Endothelial cell (in vitro differentiated cells): ENCODE results near the gene CIAPIN1. TPM values are rescaled to one million over a fixed set of nuclear protein-coding genes. Genes with fewer than 3 reads are reported as not detected.

Experiments
- DNase-seq: peaks from one replicate; pipeline ENCODE4 v3.0.0; 2021; ENCODE audit warnings: low spot score
- H3K27ac Mint-ChIP-seq: one replicate; pipeline ENCODE4 v1.8.0; 2021; ENCODE audit warnings: mixed read lengths, inconsistent platforms; ENCODE audit not compliant: unreplicated experiment
- H3K27me3 Mint-ChIP-seq: one replicate; pipeline ENCODE4 v1.8.0; 2021; ENCODE audit warnings: mild to moderate bottlenecking, moderate library complexity, mixed read lengths, inconsistent platforms; ENCODE audit not compliant: unreplicated experiment
- H3K36me3 Mint-ChIP-seq: one replicate; pipeline ENCODE4 v1.8.0; 2021; ENCODE audit warnings: mild to moderate bottlenecking, low read depth, mixed read lengths, inconsistent platforms; ENCODE audit not compliant: unreplicated experiment
- H3K4me1 Mint-ChIP-seq: one replicate; pipeline ENCODE4 v1.8.0; 2021; ENCODE audit warnings: mild to moderate bottlenecking, mixed read lengths, inconsistent platforms; ENCODE audit not compliant: unreplicated experiment
- H3K4me3 Mint-ChIP-seq: one replicate; pipeline ENCODE4 v1.8.0; 2021; ENCODE audit warnings: mild to moderate bottlenecking, mixed read lengths, inconsistent platforms; ENCODE audit not compliant: unreplicated experiment
- H3K9me3 Mint-ChIP-seq: one replicate; pipeline ENCODE4 v1.8.0; 2021; ENCODE audit warnings: mixed read lengths, inconsistent platforms; ENCODE audit not compliant: unreplicated experiment
- total RNA-seq: library from RNA; stranded (reverse); fragmentation: NEBNext Ultra II Directional; extraction: Animal tissue kit (Norgen Biotek cat#: 25700); gene quantifications from one replicate; pipeline ENCODE4 v1.2.1, GENCODE V29; 2021; ENCODE audit not compliant: unreplicated experiment
- TF ChIP-seq, protein P1 (sequence below): fragments of 200-600 bp; sonication (generic); IDR thresholded peaks from one replicate; pipeline ENCODE4 v1.5.0; 2021; ENCODE audit warnings: antibody characterized with exemption; ENCODE audit not compliant: unreplicated experiment

CIAPIN1 gene
- total RNA-seq, 1 donor from 2014 or later, result 82.6 TPM

DNA sequence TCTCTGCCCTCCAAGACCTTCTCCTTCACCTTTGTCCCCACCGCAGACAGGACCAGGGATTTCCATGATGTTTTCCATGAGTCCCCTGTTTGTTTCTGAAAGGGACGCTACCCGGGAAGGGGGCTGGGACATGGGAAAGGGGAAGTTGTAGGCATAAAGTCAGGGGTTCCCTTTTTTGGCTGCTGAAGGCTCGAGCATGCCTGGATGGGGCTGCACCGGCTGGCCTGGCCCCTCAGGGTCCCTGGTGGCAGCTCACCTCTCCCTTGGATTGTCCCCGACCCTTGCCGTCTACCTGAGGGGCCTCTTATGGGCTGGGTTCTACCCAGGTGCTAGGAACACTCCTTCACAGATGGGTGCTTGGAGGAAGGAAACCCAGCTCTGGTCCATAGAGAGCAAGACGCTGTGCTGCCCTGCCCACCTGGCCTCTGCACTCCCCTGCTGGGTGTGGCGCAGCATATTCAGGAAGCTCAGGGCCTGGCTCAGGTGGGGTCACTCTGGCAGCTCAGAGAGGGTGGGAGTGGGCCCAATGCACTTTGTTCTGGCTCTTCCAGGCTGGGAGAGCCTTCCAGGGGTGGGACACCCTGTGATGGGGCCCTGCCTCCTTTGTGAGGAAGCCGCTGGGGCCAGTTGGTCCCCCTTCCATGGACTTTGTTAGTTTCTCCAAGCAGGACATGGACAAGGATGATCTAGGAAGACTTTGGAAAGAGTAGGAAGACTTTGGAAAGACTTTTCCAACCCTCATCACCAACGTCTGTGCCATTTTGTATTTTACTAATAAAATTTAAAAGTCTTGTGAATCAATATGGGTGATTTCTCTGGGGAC is 62.7 kb downstream of the CIAPIN1 start:
- Mint-ChIP-seq H3K27ac (no peak overlapping the region), H3K27me3 (peaks cover 9% of the 10 kb centered on the region), H3K4me3 (no peak overlapping the region), H3K4me1 (peaks cover 9% of the 10 kb centered on the region), H3K36me3 (no peaks in the 10 kb centered on the region), H3K9me3 (no peaks in the 10 kb centered on the region)
- DNase-seq, result no peak
- TF ChIP-seq, protein P1, sequence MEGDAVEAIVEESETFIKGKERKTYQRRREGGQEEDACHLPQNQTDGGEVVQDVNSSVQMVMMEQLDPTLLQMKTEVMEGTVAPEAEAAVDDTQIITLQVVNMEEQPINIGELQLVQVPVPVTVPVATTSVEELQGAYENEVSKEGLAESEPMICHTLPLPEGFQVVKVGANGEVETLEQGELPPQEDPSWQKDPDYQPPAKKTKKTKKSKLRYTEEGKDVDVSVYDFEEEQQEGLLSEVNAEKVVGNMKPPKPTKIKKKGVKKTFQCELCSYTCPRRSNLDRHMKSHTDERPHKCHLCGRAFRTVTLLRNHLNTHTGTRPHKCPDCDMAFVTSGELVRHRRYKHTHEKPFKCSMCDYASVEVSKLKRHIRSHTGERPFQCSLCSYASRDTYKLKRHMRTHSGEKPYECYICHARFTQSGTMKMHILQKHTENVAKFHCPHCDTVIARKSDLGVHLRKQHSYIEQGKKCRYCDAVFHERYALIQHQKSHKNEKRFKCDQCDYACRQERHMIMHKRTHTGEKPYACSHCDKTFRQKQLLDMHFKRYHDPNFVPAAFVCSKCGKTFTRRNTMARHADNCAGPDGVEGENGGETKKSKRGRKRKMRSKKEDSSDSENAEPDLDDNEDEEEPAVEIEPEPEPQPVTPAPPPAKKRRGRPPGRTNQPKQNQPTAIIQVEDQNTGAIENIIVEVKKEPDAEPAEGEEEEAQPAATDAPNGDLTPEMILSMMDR, result no peak

DNA sequence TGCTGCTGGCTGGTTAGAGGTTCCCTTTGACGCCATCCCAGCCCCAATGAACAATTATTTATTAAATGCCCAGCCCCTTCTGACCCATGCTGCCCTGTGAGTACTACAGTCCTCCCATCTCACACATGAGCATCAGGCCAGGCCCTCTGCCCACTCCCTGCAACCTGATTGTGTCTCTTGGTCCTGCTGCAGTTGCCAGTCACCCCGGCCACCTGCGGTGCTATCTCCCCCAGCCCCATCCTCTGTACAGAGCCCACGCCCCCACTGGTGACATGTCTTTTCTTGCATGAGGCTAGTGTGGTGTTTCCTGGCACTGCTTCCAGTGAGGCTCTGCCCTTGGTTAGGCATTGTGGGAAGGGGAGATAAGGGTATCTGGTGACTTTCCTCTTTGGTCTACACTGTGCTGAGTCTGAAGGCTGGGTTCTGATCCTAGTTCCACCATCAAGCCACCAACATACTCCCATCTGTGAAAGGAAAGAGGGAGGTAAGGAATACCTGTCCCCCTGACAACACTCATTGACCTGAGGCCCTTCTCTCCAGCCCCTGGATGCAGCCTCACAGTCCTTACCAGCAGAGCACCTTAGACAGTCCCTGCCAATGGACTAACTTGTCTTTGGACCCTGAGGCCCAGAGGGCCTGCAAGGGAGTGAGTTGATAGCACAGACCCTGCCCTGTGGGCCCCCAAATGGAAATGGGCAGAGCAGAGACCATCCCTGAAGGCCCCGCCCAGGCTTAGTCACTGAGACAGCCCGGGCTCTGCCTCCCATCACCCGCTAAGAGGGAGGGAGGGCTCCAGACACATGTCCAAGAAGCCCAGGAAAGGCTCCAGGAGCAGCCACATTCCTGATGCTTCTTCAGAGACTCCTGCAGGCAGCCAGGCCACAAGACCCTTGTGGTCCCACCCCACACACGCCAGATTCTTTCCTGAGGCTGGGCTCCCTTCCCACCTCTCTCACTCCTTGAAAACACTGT is 63.6 kb downstream of the CIAPIN1 start:
- Mint-ChIP-seq H3K4me3 (no peak overlapping the region), H3K27me3 (peaks cover 8% of the 10 kb centered on the region), H3K4me1 (peaks cover 9% of the 10 kb centered on the region), H3K36me3 (no peaks in the 10 kb centered on the region), H3K27ac (peak overlapping the region; percentile 30), H3K9me3 (no peaks in the 10 kb centered on the region)
- DNase-seq, result no peak
- TF ChIP-seq, protein P1, result no peak

DNA sequence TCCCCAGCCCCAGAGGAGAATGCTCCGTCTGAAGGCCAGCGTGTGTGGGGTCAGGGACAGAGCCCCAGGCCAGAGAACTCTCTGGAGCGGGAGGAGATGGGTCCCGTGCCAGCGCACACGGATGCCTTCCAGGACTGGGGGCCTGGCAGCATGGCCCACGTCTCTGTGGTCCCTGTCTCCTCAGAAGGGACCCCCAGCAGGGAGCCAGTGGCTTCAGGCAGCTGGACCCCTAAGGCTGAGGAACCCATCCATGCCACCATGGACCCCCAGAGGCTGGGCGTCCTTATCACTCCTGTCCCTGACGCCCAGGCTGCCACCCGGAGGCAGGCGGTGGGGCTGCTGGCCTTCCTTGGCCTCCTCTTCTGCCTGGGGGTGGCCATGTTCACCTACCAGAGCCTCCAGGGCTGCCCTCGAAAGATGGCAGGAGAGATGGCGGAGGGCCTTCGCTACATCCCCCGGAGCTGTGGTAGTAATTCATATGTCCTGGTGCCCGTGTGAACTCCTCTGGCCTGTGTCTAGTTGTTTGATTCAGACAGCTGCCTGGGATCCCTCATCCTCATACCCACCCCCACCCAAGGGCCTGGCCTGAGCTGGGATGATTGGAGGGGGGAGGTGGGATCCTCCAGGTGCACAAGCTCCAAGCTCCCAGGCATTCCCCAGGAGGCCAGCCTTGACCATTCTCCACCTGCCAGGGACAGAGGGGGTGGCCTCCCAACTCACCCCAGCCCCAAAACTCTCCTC is 64.5 kb downstream of the CIAPIN1 start:
- H3K4me3 Mint-ChIP-seq, result no peak overlapping the region
- peaks cover 12% of the 10 kb centered on the region for H3K4me1 Mint-ChIP-seq
- no peak for DNase-seq
- peaks cover 5% of the 10 kb centered on the region for H3K27me3 Mint-ChIP-seq
- no peaks in the 10 kb centered on the region for H3K36me3 Mint-ChIP-seq
- peak overlapping the region; percentile 30 for H3K27ac Mint-ChIP-seq
- TF ChIP-seq, protein P1, result no peak
- H3K9me3 Mint-ChIP-seq, result no peaks in the 10 kb centered on the region

DNA sequence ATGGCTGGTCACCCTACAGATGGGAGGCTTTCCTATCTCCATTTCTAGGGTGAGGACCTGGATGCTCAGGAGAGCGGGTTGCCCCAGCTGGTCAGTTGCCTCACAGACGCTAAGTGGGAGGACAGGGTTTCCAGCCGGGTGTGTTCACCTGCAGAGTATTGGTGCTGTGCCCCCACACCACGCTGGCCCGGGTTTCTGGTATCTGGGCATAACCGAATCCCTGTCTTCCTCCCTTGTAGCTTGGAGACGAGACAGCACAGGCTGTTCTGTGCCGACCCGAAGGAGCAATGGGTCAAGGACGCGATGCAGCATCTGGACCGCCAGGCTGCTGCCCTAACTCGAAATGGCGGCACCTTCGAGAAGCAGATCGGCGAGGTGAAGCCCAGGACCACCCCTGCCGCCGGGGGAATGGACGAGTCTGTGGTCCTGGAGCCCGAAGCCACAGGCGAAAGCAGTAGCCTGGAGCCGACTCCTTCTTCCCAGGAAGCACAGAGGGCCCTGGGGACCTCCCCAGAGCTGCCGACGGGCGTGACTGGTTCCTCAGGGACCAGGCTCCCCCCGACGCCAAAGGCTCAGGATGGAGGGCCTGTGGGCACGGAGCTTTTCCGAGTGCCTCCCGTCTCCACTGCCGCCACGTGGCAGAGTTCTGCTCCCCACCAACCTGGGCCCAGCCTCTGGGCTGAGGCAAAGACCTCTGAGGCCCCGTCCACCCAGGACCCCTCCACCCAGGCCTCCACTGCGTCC is 65.2 kb downstream of the CIAPIN1 start:
- DNase-seq, result no peak
- Mint-ChIP-seq H3K27ac (no peak overlapping the region), H3K4me1 (peaks cover 12% of the 10 kb centered on the region), H3K36me3 (no peaks in the 10 kb centered on the region), H3K9me3 (no peaks in the 10 kb centered on the region), H3K27me3 (peaks cover 3% of the 10 kb centered on the region), H3K4me3 (no peak overlapping the region)
- TF ChIP-seq, protein P1, result no peak
